DOHH2 (cell line): ENCODE measurements around the gene SYTL5.

Experiments used
- EZH2phosphoT487 ChIP-seq: fragments of 200-600 bp; sonication (generic); IDR thresholded peaks from 2 replicates; pipeline ENCODE4 v1.6.1; 2017; ENCODE audit warnings: borderline replicate concordance, mild to moderate bottlenecking, antibody characterized with exemption, low read length, moderate library complexity, mixed read lengths
- TF ChIP-seq, protein P1 (sequence below): fragments of 200-600 bp; sonication (generic); IDR thresholded peaks from one replicate; pipeline ENCODE4 v1.5.1; 2014; ENCODE audit warnings: antibody characterized with exemption, mild to moderate bottlenecking, low read depth, low read length; ENCODE audit not compliant: poor library complexity, severe bottlenecking

GRCh38 chrX:37967714-37968113, 38.6 kb upstream of the SYTL5 start:
- TF ChIP-seq, protein P1, sequence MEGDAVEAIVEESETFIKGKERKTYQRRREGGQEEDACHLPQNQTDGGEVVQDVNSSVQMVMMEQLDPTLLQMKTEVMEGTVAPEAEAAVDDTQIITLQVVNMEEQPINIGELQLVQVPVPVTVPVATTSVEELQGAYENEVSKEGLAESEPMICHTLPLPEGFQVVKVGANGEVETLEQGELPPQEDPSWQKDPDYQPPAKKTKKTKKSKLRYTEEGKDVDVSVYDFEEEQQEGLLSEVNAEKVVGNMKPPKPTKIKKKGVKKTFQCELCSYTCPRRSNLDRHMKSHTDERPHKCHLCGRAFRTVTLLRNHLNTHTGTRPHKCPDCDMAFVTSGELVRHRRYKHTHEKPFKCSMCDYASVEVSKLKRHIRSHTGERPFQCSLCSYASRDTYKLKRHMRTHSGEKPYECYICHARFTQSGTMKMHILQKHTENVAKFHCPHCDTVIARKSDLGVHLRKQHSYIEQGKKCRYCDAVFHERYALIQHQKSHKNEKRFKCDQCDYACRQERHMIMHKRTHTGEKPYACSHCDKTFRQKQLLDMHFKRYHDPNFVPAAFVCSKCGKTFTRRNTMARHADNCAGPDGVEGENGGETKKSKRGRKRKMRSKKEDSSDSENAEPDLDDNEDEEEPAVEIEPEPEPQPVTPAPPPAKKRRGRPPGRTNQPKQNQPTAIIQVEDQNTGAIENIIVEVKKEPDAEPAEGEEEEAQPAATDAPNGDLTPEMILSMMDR: no peak
- TF ChIP-seq EZH2phosphoT487: no peak
